GM18907 (cell line): Measurements from ENCODE around the gene LYRM9.
"Not testable (repeated sequence)": the region's sequence is repeated elsewhere in the genome, so short reads cannot be mapped to it uniquely, and the experiment has no call there.

ENCODE experiments used
- ATAC-seq: cut with Tn5 transposase; IDR thresholded peaks from one replicate; pipeline ENCODE4 v1.9.1; 2021; ENCODE audit warnings: mild to moderate bottlenecking, moderate library complexity; ENCODE audit not compliant: unreplicated experiment

LYRM9 gene

GRCh38 chr17:27906623-27907022 lies 13.5 kb upstream of the LYRM9 start:
- ATAC-seq, result no peak

- no peak for ATAC-seq
Measured at GRCh38 chr17:27906226-27906580, 13.0 kb upstream of the LYRM9 start.

- no peak for ATAC-seq
Measured at GRCh38 chr17:27905447-27906225, 12.5 kb upstream of the LYRM9 start.

GRCh38 chr17:27904534-27905446 lies 11.6 kb upstream of the LYRM9 start:
- no peak for ATAC-seq

- no peak for ATAC-seq
Measured at GRCh38 chr17:27904114-27904513, 10.9 kb upstream of the LYRM9 start.

GRCh38 chr17:27899525-27899924 lies 6.4 kb upstream of the LYRM9 start:
- ATAC-seq, result no peak

GRCh38 chr17:27898096-27898495 lies 4.9 kb upstream of the LYRM9 start:
- ATAC-seq, result no peak

- ATAC-seq, result no peak
Measured at GRCh38 chr17:27896701-27897100, 3.5 kb upstream of the LYRM9 start.

- no peak for ATAC-seq
Measured at GRCh38 chr17:27895940-27896535, 2.9 kb upstream of the LYRM9 start.

- no peak for ATAC-seq
Measured at GRCh38 chr17:27895123-27895895, 2.1 kb upstream of the LYRM9 start.

GRCh38 chr17:27893841-27894503 lies 807 bp upstream of the LYRM9 start:
- ATAC-seq, result no peak

GRCh38 chr17:27892542-27892865 lies 661 bp downstream of the LYRM9 start:
- no peak for ATAC-seq

- no peak for ATAC-seq
Measured at GRCh38 chr17:27891841-27892240, 1.3 kb downstream of the LYRM9 start.

GRCh38 chr17:27889711-27890251 lies 3.4 kb downstream of the LYRM9 start:
- no peak for ATAC-seq

GRCh38 chr17:27888945-27889344 lies 4.2 kb downstream of the LYRM9 start:
- ATAC-seq, result no peak

- ATAC-seq, result no peak
Measured at GRCh38 chr17:27888067-27888466, 5.1 kb downstream of the LYRM9 start.

- not testable (repeated sequence) for ATAC-seq
Measured at GRCh38 chr17:27886348-27886906, 6.7 kb downstream of the LYRM9 start.

GRCh38 chr17:27882162-27882840 lies 10.9 kb downstream of the LYRM9 start:
- no peak for ATAC-seq

- ATAC-seq, result peak; percentile 86
Measured at GRCh38 chr17:27879987-27880608, 13.1 kb downstream of the LYRM9 start.
